Activated naive CD8-positive, alpha-beta T cell treated with anti-CD3 and anti-CD28 coated beads, Interleukin-2, amount 50 U/mL, for 16 hours (primary cell): Measurements from ENCODE around the gene CACNA1B.
"Not testable (repeated sequence)": the region's sequence is repeated elsewhere in the genome, so short reads cannot be mapped to it uniquely, and the experiment has no call there.

ENCODE experiments used
- DNase-seq: peaks from one replicate; pipeline ENCODE4 v3.0.0-alpha.2; 2020; ENCODE audit warnings: low read depth, low spot score

The CACNA1B gene

DNA sequence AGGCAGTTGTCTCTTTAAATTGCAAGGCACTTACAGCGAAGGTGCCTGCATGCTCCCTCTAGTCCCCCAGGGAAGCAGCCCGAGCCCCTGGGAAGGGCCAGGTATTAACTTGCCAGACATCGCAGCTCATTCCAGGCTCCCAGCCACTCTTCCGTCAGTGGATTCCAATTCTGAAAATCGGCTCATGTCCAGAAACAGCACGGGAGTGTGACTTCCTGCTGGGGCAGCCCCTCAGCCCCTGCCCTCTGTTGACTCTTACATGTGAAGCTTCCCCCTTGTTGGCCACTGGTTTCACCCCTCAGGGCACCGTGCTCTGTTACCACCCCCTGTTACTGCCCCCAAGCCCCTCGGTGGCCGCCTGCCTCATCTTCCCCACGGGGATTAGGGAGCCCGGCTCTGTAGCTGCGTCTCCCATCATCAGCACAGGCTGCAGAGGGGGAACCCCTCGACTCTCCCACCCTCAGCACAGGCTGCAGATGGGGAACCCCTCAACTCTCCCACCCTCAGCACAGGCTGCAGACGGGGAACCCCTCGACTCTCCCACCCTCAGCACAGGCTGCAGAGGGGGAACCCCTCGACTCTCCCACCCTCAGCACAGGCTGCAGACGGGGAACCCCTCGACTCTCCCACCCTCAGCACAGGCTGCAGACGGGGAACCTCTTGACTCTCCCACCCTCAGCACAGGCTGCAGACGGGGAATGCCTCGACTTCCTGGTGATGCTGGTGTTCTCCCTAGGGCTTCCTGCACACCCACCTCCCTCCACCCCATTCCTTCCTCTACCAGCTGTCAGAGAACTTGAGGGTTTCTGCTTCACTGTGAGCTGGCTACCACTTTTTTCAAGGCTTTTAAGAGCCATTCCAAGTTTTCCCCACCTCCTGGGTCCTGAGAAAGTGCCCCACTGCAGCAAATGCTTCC is 11.1 kb upstream of the CACNA1B start:
- no peak for DNase-seq

DNA sequence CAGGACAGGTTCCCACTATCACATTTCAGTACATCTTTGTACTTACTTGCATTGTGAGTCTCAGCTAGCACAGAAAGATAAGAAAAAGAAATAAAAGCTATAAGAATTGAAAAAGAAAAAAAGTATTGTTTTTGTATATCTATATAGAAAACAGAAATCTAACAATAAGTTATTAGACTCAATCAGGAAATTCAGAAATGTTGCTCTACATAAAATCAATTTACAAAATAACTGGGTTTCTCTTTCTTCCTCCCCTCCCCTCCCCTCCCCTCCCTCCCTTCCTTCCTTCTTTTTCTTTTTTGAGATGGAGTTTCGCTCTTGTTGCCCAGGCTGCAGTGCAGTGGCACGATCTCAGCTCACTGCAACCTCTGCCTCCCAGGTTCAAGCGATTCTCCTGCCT is 7.2 kb upstream of the CACNA1B start:
- no peak for DNase-seq

DNA sequence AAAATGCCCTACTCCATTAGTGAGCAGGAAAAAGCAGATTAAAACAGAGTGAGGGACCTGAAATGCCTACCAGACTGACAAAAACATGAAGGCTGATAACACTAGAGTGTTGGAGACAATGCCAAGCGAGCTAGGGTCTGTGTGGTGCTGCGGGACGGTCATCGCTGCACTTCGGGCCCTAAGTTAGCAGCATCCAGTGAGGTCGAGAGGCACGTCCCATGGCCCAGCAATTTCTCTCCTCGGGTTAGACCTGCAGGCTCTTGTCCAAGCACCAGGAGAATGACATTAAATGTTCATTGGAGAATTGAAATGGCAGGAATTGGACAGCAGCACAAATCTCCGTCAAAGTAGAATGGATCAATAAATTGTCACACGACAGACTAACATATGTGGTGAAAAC is 5.3 kb upstream of the CACNA1B start:
- no peak for DNase-seq

DNA sequence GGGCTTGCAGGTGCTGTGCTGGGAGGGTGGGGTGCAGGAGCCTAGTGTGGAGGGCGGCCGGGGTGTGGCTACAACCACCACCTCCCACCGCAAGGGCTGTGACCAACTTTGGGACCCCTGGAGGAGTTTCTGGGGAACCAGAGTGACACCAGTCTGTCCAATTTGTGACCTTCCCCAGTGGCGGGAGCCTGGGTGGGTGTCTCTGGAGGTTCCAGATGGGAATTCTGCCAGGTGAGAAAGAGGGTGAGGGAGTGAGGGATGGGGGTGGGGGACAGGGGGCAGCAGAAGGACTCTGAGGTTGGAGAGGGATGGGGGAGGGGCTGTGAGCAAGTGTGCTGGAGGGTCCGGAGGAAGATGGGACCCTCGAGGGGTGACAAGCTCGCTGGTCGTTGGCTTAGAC is 4.2 kb upstream of the CACNA1B start:
- DNase-seq, result no peak

DNA sequence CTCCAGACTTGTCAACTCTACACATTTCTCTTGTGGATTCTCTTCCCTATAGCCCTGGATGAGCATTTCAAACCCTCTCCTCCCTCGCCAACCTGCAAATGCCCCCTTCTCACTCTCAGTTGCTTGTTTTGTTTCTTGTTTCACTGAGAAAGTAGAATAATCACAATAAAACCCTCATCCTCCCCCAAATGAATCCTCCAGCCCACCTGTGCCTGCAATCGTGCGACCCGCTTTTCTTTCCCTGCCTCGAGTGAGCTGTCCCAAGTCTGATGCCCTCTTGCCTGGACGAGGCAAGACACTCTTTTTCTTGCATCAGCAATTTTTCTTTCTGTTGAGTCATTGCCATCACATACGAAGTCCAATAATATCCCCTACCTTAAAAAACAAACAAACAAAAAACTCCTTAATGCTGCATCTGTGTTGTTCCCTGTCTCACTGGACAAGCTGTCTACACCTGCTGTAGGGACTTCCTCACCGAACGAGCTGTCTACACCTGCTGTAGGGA is 3.7 kb upstream of the CACNA1B start:
- no peak for DNase-seq

DNA sequence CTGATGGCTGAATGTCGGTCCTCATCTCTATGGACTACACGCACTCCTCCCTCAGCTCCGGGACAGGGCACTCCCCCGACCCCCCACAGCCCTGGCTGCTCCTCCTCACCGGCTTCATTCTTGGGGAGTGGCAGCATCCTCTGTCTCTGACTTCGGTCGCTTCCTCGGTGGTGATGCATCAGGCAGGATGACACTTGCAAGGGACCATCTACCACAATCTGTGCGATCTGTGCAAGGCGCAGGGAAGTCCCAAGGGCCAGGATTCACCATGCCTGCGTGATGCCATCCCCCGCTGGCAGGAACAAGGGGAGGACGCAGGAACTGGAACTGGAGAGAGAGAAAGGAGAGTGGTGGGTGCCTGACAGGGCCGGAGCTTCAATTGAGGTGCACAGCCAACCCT is 2.2 kb upstream of the CACNA1B start:
- no peak for DNase-seq

DNA sequence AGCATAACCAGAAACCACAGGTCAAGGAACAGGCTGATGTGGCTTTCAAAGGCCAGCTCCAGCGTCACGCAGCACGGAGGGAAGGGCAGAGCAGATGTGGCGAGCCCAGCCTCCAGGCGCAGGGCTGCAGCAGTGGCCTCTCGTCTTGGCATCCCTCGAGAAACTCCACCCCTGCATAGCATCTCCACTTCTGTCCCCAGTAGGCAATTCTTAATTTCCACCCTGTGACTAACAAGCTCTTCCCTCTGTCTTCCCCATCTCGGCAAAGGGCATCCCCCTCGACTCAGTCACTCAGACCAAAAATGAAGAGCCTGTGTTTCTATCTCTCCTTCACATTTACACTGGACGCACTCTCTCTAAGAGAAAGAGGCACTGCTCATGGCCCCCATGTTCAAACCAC is 1.7 kb upstream of the CACNA1B start:
- DNase-seq, result no peak

DNA sequence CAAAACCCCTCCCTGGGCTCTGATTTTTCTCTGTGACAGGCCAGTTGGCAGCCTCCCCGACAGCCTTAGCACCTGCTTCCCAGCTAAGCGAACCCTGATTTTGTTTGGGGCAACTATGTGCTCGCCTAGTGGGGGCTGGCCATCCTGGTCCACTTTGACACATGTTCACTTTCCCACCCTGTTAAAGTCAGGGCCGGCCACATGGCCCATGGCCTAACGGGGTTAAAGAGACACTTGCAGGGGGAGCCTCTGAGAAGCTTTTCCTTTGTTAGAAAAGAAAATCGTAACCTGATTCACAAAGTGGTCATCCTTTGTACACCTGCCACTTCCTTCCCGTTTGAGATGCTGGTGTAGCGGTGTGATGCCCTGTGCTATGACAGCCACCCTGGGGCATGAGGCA is 1.3 kb upstream of the CACNA1B start:
- no peak for DNase-seq

DNA sequence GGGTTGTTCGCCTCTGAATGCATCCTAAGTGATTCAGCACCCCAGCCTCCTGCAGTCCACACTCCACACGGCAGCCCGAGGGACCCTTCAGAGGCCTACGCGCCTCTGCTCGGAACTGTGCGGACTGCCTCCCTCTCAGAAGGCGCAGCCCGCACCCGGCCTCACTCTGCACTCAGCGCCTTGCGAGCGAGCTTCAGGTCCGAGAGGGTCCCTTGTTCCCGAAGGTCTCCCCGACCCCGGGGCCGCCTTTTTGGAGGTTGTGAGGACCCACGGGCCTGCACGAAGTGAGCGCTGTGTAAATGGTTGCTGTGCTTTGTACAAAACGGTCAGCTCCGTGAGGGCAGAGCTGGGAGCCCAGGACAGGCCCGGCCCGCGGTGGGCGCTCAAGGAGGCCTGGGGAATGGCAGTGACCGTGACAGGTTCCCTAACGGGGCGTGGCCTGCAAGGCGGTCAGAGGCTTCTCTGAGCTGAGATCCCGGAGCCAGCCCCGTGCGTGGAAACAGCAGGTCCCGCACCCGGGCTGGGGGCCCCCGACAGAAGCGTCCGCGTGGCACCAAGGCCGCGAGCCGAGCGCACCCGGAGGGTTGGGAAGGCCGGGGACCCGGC is 698 bp upstream of the CACNA1B start:
- DNase-seq, result no peak

DNA sequence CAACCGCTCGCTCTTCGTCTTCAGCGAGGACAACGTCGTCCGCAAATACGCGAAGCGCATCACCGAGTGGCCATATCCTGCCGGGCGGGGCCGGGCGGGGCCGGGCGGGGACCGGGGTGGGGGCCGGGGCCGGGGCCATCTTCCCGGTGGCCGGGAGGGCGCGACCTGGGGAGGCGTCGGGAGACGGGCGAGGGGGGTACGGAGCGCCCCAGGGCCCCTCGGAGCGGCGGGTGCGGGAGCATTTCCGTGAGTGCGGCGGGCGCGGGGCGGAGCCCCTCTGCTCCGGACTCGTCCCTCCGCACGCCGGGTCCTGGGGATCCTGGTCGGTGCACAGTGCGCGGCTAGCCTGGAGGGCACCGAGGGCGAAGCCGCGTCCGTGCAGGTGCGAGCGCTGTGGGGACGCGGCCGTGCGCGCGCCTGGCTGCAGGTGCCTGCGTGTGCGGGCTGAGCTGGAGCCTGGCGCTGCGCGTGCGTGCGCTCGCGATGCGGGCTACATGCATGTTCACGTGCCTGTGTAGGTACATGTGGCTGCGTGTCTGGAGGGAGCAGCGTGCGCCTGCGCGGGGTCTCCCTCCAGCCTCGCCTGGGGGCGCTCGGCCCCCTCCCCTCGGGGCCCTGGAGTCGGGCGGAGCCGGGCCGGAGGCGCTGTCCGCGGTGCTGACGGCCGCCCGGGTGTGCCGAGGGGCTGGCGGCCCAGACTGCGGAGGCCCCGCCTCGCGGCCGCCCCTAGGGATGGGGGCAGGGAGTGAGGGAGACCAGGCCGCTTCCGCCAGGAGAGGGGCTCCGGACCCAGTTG is 762 bp downstream of the CACNA1B start:
- DNase-seq, result no peak

DNA sequence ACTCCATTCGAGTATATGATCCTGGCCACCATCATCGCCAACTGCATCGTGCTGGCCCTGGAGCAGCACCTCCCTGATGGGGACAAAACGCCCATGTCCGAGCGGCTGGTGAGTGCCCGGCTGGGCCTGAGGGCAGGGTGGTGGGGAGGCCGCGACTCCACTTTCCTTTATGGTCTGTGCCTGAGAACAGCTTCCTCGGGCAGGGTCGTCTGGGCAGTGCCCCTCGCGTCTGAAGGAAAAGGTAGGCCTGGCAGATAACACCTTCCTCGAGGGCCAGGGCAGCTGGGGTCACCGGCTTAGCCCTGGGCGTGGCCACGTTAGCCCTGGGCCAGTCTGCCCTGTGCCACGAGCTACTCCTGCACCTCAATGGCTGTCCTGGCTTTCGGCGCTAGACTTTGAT is 1.5 kb downstream of the CACNA1B start:
- DNase-seq, result no peak

DNA sequence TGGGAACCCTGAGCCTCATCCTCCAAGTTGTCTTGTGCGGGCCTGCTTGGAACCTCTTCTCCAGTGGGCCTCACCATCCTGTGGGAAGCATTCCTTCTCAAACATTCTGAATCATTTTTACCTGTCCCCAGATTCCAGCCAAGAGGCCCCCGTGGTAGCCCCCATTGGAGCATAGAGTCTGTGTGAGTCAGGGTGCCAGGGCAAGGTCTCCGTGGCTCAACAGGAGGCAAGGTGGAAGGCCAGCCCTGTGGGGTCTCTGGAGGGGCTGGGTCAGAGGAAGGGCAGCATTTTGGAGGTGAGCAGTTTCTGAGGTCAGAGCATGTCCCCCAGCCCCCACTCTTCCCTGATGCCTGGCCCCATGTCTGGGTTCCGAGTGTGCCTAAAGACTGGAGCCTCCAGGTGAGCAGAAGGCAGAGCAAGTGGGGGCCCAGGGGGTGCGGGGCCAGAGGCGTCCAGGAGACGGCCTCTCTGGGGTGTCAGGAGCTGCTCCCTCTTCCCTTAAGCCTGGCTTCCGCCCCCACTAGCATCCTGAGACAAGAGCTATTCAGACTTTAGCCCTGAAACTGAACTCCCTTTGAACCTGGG is 2.1 kb downstream of the CACNA1B start:
- DNase-seq, result no peak

DNA sequence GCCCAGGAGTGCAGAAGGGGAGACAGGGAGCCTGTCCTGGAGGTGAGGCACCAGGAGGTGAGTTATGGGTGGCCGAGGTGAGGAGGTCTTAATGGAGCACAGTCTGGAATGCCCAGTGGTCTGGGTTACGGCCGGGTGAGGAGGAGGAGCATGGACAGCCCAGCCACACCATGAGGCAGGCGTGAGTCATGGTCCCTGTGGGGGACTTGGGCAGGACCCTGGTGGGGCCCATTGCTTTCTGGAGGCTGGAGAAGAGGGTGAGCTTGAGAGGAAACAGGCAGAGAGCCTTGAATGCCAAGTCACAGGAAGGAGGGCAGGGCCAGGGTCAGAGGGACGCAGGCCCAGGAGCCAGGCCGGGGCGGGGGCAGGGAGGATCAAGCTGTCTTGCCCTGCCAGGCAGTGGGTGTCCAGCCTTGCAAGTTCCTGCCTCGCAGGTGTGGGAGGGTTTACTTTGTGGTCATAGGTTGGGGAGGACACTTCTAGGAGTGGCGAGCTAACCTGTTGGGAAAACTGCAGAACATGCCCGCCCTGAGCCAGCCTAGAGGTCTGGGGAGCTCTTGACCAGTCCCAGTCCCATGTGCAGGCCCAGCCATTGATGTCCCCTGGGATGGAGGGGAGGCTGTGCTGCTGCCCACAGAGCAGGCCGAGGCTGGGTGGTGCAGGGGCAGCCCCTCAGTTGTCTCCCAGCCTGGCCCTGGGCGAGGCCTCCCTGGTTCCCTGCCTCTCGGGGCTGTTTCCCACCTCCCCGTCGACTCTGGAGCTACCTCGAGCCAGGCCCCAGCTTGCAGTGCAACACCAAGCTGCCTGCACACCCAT is 2.8 kb downstream of the CACNA1B start:
- DNase-seq, result no peak

DNA sequence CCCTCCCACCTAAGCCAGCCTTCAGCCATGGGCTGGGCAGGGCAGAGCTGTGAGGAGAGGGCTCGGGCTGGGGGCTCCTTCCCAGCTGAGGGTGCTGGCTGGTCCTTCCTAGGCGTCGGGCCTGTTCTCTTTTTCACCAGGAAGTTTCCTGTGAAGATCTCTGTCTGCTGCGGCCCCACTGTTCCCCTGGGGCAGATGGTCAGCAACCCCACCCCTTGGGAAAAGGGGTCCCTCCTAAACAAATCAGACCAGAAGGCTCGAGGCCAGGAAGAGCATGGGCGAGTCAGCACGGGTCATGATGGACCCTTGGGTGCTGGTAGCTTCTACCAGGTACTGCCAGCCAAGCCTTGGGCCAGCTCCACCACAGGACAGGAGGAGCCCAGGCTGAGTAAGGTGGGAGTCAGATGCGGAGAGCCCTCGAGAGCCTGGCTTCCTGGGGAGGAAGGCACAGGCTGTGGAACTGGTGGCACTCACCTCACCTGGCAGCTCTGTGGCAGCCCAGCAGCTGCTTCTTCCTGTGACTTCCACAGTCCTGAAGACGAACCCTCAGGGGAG is 3.5 kb downstream of the CACNA1B start:
- no peak for DNase-seq

DNA sequence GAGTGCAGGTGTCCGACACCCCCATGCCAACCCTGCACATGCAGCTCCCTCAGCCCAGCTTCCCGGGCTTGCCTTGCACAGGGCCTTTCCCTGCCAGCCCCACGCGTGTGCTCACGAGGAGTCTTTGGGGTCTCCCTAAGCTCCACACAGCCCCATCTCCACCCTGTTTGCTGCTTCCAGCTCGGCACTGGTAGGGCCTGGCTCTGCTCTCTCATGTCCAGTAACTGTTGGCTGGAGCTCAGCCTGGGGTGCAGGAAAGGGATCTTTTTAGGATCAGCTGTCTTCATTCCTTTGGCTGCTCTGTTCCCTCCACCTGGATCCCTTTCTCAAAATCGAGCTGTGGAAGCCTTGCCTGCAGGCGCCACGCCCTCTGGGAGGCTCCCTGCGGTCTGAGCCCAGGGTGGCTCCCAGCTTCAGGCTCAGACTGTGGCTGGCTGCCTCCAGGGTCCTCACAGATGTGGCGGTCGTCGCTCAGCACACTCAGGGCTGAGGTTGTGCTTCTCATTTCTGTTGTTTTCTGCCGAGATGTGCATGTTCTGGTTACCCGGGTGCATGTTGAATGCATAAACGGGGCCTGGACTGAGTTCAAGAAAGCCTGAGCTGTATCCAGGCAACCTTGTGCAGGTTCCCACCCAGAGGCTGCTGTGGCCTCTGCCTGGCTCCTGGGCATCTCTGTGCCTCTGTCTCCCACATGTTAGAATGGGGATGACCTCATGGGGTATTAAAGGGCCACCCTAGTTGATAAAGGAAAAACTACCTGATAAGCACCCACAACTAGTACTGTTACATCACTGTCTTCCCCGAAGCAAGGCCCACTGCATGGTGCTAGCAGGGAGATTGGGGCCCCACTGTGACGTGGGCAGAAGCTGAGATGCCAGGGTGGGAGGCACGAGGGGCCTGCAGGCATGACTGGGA is 4.3 kb downstream of the CACNA1B start:
- DNase-seq, result no peak

DNA sequence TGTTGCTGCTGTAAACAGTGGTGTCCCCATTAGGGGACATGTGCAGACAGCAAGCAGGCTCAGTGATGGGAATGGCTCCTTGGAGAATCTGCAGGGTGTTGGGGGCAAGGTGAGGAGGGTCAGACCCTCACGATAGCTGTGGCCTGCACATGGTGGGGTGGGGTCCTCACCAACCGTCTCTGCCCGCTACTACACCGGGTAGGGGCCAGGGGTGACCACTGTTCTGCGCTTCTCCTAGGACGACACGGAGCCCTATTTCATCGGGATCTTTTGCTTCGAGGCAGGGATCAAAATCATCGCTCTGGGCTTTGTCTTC is 4.9 kb downstream of the CACNA1B start:
- no peak for DNase-seq

DNA sequence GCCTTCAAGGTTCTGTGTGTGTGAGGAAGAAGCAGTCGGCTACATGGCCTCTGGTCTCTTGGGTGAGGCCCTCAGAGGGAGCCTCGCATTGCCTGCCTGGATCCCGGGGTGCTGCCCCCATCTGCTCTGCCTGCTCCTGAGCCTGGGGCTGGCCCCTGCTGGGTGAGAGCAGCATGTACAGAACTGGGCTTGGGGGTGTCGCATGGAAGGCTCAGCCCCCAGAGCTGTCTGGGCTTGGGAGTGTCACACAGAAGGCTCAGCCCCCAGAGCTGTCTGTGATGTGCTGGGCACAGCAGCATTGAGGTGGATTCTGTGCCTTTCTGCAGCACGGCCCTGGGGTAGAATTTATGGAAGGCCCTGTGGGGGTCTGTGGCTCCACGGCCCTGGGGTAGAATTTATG is 6.4 kb downstream of the CACNA1B start:
- not testable (repeated sequence) for DNase-seq

DNA sequence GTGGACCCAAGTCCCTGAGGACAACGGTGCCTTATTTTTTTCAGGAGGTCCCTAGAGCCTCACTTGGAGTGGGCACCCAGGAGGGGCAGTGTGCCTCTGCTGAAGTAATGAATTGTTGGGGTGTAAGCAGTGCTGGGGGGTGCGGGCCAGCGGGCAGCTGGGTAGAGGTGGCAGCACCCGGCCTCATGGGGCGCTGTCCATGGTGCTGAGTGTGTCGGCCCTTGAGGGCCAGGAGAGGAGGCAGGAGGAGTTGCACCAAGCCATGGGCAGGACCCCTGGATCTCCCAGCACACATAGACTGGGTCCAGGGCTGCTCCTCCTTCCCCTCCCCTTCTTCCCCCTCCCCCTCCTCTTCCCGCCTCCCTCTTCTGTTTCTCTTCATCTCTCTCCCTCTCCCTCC is 7.0 kb downstream of the CACNA1B start:
- not testable (repeated sequence) for DNase-seq

DNA sequence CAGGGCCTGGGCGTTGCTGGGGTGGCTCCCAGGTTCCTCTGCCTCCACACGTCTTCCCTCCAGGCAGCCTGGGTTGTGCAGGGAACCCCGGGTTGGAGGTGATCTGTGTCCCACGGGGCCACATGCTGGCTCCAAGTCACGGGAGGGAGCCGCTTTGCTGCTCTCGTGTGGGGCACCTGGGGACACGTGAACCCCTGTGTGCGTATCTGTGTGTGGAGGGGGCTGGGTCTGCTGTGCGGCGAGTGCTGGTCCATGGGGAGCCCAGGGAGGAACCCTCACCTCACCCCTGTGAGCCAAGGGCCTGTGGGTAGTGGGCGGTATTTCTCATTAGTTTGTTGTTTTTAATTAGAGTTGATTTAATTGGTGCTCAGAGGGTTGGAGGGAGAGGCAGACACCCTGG is 7.5 kb downstream of the CACNA1B start:
- DNase-seq, result not testable (repeated sequence)

DNA sequence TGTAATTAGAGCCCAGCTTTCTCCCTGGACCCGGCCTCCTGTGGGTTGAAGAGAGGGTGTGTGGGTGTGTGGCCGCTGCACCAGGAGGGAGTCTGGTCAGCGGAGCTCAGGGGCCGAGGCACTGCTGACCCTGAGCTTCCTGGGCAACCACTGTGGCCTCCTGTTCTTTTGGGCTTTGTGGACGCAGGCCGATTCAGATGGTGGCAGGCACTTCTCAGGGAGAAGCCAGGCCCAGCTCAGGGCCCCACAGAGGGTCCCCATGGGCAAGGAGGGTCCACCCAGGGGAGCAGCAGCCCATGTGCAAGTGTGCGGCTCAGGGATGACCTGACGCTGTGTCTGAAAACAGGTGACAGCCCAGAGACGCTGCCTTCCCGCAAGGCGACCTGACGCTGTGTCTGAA is 11.0 kb downstream of the CACNA1B start:
- DNase-seq, result not testable (repeated sequence)
